ENCODE results near the gene IMPDH1.

The IMPDH1 gene

GRCh38 chr7:128384726-128385125, 25.1 kb downstream of the IMPDH1 start:
- Histone ChIP-seq H3K27me3 (ENCODE audit: insufficient read depth, low read length) (peaks cover 2% of the 10 kb centered on the region), H3K36me3 (ENCODE audit: insufficient read depth, low read length) (no peaks in the 10 kb centered on the region), H3K4me1 (ENCODE audit: insufficient read depth, low read length) (peaks cover 35% of the 10 kb centered on the region), H2AFZ (ENCODE audit: low read depth, low read length) (no peak overlapping the region), H3K4me3 (ENCODE audit: low read length) (no peak overlapping the region), H3K9me3 (ENCODE audit: low read length) (no peaks in the 10 kb centered on the region)

DNA sequence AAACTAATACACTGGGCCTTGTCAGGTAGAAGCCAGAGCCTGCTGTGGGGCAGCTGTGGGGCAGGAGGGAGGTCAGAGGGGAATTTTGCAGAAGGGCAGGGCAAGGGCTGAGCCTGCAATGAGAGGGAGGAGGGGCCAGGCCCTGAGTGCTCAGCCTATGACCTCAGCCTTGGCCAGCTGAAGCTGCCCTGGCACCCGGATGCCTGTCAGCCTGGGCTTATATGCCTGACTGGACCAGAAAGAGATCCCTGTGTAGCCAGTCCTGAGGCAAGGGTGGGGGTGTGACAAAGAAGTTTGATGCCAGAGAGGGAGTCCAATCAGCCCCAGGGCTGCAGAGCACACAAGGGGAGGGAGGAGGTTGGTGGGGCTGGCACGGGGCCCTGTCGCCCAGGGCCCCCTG, 26.0 kb downstream of the IMPDH1 start:
- Histone ChIP-seq H3K36me3 (ENCODE audit: insufficient read depth, low read length) (no peaks in the 10 kb centered on the region), H3K9me3 (ENCODE audit: low read length) (no peaks in the 10 kb centered on the region), H3K4me1 (ENCODE audit: insufficient read depth, low read length) (peaks cover 26% of the 10 kb centered on the region), H3K27me3 (ENCODE audit: insufficient read depth, low read length) (peaks cover 2% of the 10 kb centered on the region), H2AFZ (ENCODE audit: low read depth, low read length) (no peak overlapping the region), H3K4me3 (ENCODE audit: low read length) (no peak overlapping the region)

GRCh38 chr7:128381161-128381821, 28.5 kb downstream of the IMPDH1 start:
- Histone ChIP-seq H3K27me3 (ENCODE audit: insufficient read depth, low read length) (peaks cover 2% of the 10 kb centered on the region), H3K36me3 (ENCODE audit: insufficient read depth, low read length) (no peaks in the 10 kb centered on the region), H2AFZ (ENCODE audit: low read depth, low read length) (no peak overlapping the region), H3K4me1 (ENCODE audit: insufficient read depth, low read length) (peaks cover 10% of the 10 kb centered on the region), H3K4me3 (ENCODE audit: low read length) (no peak overlapping the region), H3K9me3 (ENCODE audit: low read length) (no peaks in the 10 kb centered on the region)

- Histone ChIP-seq H3K9me3 (ENCODE audit: low read length) (no peaks in the 10 kb centered on the region), H3K27me3 (ENCODE audit: insufficient read depth, low read length) (peaks cover 2% of the 10 kb centered on the region), H3K4me3 (ENCODE audit: low read length) (no peak overlapping the region), H3K4me1 (ENCODE audit: insufficient read depth, low read length) (peaks cover 10% of the 10 kb centered on the region), H2AFZ (ENCODE audit: low read depth, low read length) (no peak overlapping the region), H3K36me3 (ENCODE audit: insufficient read depth, low read length) (no peaks in the 10 kb centered on the region)
Measured at GRCh38 chr7:128380483-128381106, 29.2 kb downstream of the IMPDH1 start.

GRCh38 chr7:128379900-128380479, 29.8 kb downstream of the IMPDH1 start:
- H3K4me3 ChIP-seq (ENCODE audit: low read length): no peak overlapping the region
- H3K9me3 ChIP-seq (ENCODE audit: low read length): no peaks in the 10 kb centered on the region
- no peaks in the 10 kb centered on the region for H3K36me3 ChIP-seq (ENCODE audit: insufficient read depth, low read length)
- H2AFZ ChIP-seq (ENCODE audit: low read depth, low read length): no peak overlapping the region
- H3K27me3 ChIP-seq (ENCODE audit: insufficient read depth, low read length): peaks cover 2% of the 10 kb centered on the region
- peaks cover 10% of the 10 kb centered on the region for H3K4me1 ChIP-seq (ENCODE audit: insufficient read depth, low read length)

- Histone ChIP-seq H3K4me1 (ENCODE audit: insufficient read depth, low read length) (peaks cover 10% of the 10 kb centered on the region), H3K27me3 (ENCODE audit: insufficient read depth, low read length) (peaks cover 2% of the 10 kb centered on the region), H2AFZ (ENCODE audit: low read depth, low read length) (no peak overlapping the region), H3K4me3 (ENCODE audit: low read length) (no peak overlapping the region), H3K36me3 (ENCODE audit: insufficient read depth, low read length) (no peaks in the 10 kb centered on the region), H3K9me3 (ENCODE audit: low read length) (no peaks in the 10 kb centered on the region)
Measured at GRCh38 chr7:128378637-128379036, 31.1 kb downstream of the IMPDH1 start.

GRCh38 chr7:128376077-128376476, 33.7 kb downstream of the IMPDH1 start:
- H3K4me3 ChIP-seq (ENCODE audit: low read length): no peak overlapping the region
- H3K4me1 ChIP-seq (ENCODE audit: insufficient read depth, low read length): peaks cover 10% of the 10 kb centered on the region
- H3K27me3 ChIP-seq (ENCODE audit: insufficient read depth, low read length): no peaks in the 10 kb centered on the region
- no peak overlapping the region for H2AFZ ChIP-seq (ENCODE audit: low read depth, low read length)
- no peaks in the 10 kb centered on the region for H3K9me3 ChIP-seq (ENCODE audit: low read length)
- no peaks in the 10 kb centered on the region for H3K36me3 ChIP-seq (ENCODE audit: insufficient read depth, low read length)

GRCh38 chr7:128374041-128374440, 35.7 kb downstream of the IMPDH1 start:
- H3K27me3 ChIP-seq (ENCODE audit: insufficient read depth, low read length): no peaks in the 10 kb centered on the region

GRCh38 chr7:128373606-128374005, 36.2 kb downstream of the IMPDH1 start:
- Histone ChIP-seq H3K4me3 (ENCODE audit: low read length) (no peak overlapping the region), H3K4me1 (ENCODE audit: insufficient read depth, low read length) (no peaks in the 10 kb centered on the region), H3K9me3 (ENCODE audit: low read length) (no peaks in the 10 kb centered on the region), H3K36me3 (ENCODE audit: insufficient read depth, low read length) (no peaks in the 10 kb centered on the region), H3K27me3 (ENCODE audit: insufficient read depth, low read length) (no peaks in the 10 kb centered on the region), H2AFZ (ENCODE audit: low read depth, low read length) (no peak overlapping the region)

More at GRCh38 chr7:128374041-128374440, 35.7 kb downstream of the IMPDH1 start:
- no peaks in the 10 kb centered on the region for H3K4me1 ChIP-seq (ENCODE audit: insufficient read depth, low read length)
- H2AFZ ChIP-seq (ENCODE audit: low read depth, low read length): no peak overlapping the region
- H3K36me3 ChIP-seq (ENCODE audit: insufficient read depth, low read length): no peaks in the 10 kb centered on the region
- H3K9me3 ChIP-seq (ENCODE audit: low read length): no peaks in the 10 kb centered on the region
- H3K4me3 ChIP-seq (ENCODE audit: low read length): no peak overlapping the region

DNA sequence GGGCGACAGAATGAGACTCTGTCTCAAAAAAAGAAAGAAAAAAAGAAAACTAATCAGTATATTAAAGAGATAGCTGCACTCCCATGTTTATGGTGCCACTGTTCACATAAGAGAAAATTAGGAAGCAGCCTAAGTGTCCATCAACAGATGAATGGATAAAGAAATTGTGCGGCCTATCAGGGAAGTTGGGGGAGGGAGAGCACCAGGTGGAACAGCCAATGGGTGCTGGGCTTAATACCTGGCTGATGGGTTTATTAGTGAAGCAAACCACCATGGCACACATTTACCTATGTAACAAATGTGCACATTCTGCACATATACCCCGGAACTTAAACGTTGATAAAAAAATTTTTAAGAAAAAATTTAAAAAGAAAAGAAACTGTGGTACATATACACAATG, 39.3 kb downstream of the IMPDH1 start:
- H2AFZ ChIP-seq (ENCODE audit: low read depth, low read length): no peak overlapping the region
- no peak overlapping the region for H3K4me3 ChIP-seq (ENCODE audit: low read length)
- H3K4me1 ChIP-seq (ENCODE audit: insufficient read depth, low read length): no peaks in the 10 kb centered on the region
- no peaks in the 10 kb centered on the region for H3K36me3 ChIP-seq (ENCODE audit: insufficient read depth, low read length)
- no peaks in the 10 kb centered on the region for H3K9me3 ChIP-seq (ENCODE audit: low read length)
- peaks cover 10% of the 10 kb centered on the region for H3K27me3 ChIP-seq (ENCODE audit: insufficient read depth, low read length)

DNA sequence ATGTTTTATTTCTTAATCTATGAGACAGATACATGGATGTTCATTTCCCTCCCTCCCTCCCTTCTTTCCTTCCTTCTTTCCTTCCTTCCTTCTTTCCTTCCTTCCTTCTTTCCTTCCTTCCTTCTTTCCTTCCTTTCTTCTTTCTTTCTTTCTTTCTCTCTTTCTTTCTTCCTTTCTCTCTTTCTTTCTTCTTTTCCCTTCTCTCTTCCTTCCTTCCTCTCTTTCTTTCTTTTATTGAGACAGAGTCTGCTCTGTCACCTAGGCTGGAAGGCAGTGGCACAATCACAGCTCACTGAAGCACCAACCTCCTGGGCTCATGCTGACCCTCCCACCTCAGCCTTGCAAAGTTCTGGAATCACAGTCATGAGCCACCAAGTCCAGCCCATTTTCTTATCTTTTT, 42.8 kb downstream of the IMPDH1 start:
- no peak overlapping the region for H3K4me3 ChIP-seq (ENCODE audit: low read length)
- H3K9me3 ChIP-seq (ENCODE audit: low read length): no peaks in the 10 kb centered on the region
- no peak overlapping the region for H2AFZ ChIP-seq (ENCODE audit: low read depth, low read length)
- H3K27me3 ChIP-seq (ENCODE audit: insufficient read depth, low read length): peaks cover 40% of the 10 kb centered on the region
- peaks cover 1% of the 10 kb centered on the region for H3K4me1 ChIP-seq (ENCODE audit: insufficient read depth, low read length)
- H3K36me3 ChIP-seq (ENCODE audit: insufficient read depth, low read length): no peaks in the 10 kb centered on the region

DNA sequence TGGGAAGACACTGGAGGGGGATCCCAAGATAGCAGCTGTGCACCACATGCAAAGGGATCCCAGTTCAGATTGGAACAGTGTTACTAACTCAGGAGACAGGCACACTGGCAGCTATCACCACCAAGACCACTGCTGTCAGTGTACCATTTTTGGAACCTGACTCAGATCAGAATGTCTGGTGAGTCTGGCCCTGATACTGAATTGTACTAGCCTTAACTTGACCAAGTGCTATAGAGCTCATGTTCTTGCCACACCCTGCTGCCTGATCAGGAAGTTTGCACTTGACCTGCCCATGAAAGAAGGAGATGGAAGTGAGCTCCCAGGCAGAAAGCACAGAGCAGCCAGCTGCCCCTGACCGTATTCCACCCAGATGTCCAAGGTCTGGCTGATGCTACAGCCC, 43.5 kb downstream of the IMPDH1 start:
- Histone ChIP-seq H3K36me3 (ENCODE audit: insufficient read depth, low read length) (no peaks in the 10 kb centered on the region), H3K27me3 (ENCODE audit: insufficient read depth, low read length) (peaks cover 41% of the 10 kb centered on the region), H3K9me3 (ENCODE audit: low read length) (no peaks in the 10 kb centered on the region), H3K4me1 (ENCODE audit: insufficient read depth, low read length) (peaks cover 6% of the 10 kb centered on the region), H3K4me3 (ENCODE audit: low read length) (no peak overlapping the region), H2AFZ (ENCODE audit: low read depth, low read length) (no peak overlapping the region)

DNA sequence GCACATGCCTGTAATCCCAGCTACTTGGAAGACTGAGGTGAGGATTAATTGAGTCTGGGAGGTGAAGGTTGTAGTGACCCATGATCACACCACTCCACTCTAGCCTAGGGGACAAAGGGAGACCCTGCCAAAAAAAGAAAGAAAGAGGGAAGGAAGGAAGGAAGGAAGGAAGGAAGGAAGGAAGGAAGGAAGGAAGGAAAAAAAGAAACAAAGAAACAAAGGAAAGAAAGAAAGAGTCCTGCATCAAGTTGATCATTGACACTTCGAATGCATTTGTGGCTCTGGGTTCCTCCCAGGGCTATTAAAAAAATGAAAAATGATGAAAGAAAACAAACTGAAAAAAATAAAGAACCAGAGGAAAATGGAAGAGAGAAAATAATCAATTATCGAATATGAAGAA, 44.4 kb downstream of the IMPDH1 start:
- H3K27me3 ChIP-seq (ENCODE audit: insufficient read depth, low read length): peaks cover 43% of the 10 kb centered on the region
- H3K9me3 ChIP-seq (ENCODE audit: low read length): no peaks in the 10 kb centered on the region
- no peak overlapping the region for H3K4me3 ChIP-seq (ENCODE audit: low read length)

More for the DNA sequence above, 44.4 kb downstream of the IMPDH1 start:
- Histone ChIP-seq H3K36me3 (ENCODE audit: insufficient read depth, low read length) (no peaks in the 10 kb centered on the region), H3K4me1 (ENCODE audit: insufficient read depth, low read length) (peaks cover 14% of the 10 kb centered on the region), H2AFZ (ENCODE audit: low read depth, low read length) (no peak overlapping the region)
